ENCODE measurements around the gene PIAS2.
"Not testable (repeated sequence)": the region's sequence is repeated elsewhere in the genome, so short reads cannot be mapped to it uniquely, and the experiment has no call there.

The PIAS2 gene

DNA sequence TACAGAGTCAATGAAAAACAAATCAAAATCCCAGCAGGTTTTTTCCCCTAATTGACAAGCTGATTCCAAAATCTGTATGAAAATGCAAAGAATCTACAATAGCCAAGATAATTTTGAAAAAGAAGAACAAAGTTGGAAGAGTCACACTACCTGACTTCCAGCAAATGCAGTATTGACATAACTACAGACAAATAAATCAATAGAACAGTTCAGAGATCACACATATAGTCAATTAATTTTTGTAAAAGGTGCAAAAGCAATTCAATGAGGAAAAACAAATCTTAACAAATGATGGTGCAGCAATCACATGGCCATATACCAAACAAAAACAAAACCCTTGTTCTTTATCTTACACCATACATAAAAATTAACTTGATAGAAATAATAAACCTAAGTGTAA is 85.9 kb downstream of the PIAS2 start:
- DNase-seq = no peak

- no peak for DNase-seq
Measured at GRCh38 chr18:46830633-46831032, 86.7 kb downstream of the PIAS2 start.

DNA sequence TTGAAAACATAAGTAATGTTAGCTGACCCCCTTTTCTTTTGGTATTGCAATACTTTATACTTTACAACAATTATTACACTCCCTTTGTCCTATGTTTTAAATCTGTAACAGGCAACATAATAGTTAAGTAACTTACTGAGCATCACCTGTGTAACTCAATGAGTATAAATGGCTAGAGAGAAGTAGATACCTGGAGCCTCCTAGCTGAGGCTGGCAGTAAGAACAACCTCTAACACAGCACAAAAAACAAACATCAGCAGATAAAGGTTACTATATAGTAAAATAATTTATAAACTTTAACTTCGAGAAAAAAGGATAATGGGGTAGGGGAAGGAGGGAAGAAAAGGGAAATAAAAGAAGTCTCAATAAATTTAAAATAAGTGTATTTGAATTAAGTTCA is 87.4 kb downstream of the PIAS2 start:
- DNase-seq = no peak

DNA sequence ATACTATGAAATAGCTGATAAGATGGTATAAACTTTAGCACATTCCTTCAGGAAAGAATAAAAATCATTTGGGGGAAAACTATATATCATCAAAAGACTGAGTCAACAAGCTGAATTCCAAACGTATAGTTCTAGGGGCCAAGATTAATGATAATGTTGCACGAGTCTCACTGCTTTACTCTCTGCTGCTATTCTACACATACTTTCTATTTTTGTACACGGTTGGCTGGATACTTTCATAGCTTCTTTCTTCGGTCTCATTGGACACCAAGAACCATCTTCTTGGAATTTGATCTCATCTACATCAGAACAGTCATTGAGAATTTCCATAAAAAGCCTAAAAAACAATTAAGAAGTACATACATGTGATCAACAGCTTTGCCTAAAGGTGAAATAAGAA is 87.8 kb downstream of the PIAS2 start:
- no peak for DNase-seq

DNA sequence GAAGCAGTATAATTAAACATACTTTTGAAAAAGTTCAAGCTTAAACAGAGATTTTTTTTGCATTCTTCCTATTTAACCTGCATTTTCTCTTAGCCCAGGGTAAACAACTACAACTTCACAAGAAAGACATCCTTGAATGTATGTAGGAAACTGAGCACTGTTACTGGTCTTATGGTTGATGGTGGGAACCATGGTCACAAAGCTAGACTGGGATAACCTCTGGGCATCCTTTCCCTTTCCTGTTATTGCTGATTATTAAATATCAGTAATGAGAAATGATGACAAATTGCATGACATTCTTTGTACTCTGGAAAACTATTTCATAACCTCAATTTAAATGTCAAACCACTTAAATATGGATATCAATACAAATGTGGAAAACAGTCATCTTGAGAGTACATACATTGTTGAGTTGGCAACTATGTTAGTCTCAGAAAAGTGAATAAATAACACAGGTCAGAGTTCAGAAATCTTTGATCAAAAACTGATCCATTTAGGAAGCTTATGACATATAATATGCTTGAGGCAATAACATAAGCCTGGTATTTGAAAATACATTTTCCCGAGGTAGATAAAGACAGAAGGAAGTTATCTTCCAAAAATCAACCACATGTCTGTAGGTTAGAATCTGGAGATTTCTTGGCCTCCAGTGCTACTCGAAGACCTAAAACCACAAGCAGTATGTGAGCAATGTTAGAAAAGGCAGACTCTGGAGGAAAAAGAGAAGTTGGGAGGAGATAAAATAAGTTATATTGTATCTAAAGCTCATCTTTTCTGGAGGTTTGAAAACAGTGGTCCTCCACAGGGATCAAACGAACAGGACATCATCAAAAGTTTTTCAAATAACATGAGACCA is 95.2 kb downstream of the PIAS2 start:
- no peak for DNase-seq

DNA sequence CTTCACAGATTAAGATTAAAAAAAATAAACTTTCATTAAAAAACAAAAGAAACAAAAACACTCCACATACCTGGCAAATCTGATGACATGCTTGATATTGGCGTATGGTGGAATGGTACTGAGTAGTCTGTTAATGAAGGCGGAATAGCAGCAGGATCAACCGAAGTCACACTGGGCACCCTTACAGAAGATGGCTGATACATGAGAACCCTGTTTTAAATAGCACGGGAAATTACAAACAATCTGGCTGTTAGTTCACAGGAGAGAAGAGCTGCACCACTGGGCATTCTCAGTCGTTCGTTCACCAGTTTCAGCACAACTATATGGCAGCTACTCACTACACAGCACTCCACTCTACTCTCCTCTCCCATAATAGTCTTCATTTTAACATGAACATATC is 96.4 kb downstream of the PIAS2 start:
- no peak for DNase-seq

- no peak for DNase-seq
Measured at GRCh38 chr18:46815661-46816060, 101.6 kb downstream of the PIAS2 start.

DNA sequence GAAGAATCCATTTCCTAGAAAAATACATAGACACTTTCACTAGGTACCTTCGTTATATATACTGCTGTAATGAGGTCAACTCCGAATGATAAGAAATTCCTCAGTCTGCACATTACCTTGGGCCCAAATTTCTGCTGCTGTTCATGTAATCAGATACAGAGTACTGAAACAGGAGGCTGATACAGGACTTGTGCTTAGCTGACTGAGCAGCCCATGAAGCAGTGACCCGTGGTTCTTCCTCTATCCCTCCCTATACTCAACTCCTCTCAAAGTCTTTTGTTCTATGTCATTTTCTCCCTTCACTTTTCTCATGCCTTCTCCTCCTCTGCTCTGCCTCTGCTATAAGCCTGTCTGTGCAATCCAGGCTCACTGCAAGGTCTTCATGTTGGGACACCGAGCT is 102.9 kb downstream of the PIAS2 start:
- no peak for DNase-seq

DNA sequence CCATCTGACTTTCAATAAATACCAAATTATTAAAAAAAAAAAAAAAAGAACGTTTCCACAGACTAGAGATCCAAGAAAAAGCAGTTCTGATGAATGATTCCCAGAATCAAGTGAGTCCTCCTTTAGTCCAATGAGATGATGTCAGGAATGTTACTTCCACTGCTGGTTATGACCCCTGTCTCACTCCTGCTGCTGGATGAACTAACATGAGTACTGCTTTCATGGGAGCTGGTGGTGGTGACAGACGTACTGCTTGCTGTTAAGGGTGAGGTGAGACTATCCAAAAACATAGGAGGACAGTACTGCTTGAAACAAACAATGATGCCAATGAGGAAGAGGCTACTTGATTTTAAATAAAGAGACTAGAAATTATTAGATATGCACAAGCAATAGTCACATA is 105.0 kb downstream of the PIAS2 start:
- DNase-seq = no peak

DNA sequence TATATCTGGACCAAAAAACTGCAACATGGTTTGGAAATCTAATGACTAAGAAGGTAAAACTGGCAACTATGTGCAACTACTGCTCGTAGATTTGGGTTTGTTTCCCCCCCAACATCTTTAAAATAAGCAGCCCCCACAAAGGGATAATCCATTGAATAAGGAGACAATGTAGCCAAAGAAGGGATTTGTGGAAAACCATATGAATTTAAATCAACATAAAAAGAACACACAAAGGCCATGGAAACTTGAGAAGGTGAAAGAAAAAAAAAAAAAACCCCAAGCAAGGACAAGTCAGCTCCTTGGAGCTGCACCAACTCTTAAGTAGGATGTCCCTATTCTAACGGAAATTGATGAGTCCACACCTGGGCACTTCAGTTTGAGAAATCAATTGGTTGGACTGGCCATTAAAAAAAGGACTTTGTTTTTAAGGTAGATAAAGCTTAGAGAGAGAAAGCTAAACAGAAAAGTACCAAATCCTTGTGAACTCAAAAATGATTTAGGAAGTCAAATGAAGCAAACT is 106.8 kb downstream of the PIAS2 start:
- DNase-seq = no peak

DNA sequence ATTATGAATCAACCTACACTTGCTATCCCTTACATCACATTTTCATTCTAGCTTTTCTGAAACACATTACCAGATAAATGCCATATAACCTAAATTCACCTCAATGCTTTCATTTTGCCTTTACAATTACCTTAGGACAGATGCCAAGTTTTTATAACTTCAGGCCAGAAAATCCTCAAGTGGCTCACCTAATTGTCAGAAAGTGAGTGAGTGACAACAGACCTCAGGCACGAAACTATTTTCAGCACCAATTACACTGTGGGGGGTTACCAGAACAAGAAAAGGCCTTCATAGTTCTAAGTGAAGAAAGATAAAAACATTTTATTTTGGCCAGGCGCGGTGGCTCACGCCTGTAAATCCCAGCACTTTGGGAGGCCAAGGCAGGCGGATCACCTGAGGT is 108.2 kb downstream of the PIAS2 start:
- no peak for DNase-seq

DNA sequence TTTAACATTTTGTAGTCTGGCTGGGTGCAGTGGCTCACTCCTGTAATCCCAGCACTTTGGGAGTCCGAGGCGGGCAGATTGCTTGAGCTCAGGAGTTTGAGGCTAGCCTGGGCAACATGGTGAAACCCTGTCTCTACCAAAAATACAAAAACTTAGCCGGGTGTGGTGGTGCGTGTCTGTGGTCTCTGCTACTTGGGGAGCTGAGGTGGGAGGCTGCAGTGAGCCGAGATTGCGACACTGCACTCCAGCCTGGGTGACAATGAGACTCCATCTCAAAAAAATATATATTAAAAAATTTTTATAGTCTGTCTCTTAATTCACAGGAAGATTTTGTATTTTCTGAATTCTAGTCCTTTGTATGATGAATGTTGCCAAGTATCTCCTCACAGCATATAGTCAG is 121.4 kb downstream of the PIAS2 start:
- not testable (repeated sequence) for DNase-seq

- DNase-seq = no peak
Measured at GRCh38 chr18:46794607-46795006, 122.7 kb downstream of the PIAS2 start.

DNA sequence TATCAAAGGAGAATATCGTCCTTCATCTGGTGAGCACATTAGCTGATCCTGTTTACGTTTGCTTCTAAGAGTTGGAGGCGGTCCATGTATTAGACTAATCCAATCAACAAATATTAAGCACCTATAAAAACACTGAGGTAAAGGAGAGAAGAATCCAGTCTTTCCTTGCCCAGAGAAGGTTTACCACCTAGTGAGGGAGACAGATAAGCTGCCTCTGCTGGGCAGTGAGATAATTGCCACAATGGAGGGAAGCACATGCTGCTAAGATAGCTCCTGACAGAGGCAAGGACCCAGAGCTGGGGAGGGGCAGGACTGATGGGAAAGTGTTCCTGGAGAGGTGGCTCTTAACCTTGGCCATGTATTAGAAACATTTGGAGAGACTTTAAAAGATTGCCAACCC is 123.7 kb downstream of the PIAS2 start:
- no peak for DNase-seq

DNA sequence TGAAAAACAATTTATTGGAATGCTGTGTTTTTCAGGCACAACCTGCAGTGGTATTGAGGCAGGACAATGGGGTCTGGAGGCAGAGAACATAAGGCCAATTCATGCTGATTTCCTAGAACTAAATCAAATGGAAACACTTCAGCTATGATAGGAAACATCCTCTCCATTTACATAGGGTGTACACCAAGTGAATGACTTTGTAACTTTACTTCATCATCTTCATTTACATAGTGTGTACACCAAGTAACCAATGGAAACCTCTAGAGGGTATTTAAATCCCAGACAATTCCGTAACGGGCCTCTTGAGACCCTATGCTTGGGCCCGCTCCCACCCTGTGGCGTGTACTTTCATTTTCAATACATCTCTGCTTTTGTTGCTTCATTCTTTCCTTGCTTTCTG is 128.2 kb downstream of the PIAS2 start:
- DNase-seq = no peak

GRCh38 chr18:46787674-46788073 is 129.6 kb downstream of the PIAS2 start:
- DNase-seq = no peak

- no peak for DNase-seq
Measured at GRCh38 chr18:46772357-46772756, 144.9 kb downstream of the PIAS2 start.

DNA sequence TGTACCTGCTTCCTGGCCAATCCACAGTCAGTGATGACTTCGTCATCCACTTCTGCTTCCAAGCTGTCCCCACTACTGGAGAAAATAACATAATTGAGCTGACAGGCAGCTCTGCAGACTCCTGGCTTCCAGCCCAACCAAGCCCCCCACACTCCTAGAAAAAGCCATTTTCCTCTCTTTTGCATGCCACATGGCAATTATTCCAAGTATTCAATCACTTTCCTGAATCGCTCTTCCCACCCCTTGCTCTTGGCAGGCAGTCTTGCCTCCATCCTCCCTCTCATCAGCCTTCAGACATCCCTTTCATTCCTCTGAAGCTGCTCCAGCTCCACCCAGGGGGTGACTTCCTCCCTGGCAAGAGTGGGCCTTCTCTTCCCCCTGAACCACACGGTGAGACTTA is 146.2 kb downstream of the PIAS2 start:
- DNase-seq = no peak

- DNase-seq = no peak
Measured at GRCh38 chr18:46770708-46771107, 146.6 kb downstream of the PIAS2 start.

GRCh38 chr18:46768166-46768921 is 149.0 kb downstream of the PIAS2 start:
- no peak for DNase-seq

DNA sequence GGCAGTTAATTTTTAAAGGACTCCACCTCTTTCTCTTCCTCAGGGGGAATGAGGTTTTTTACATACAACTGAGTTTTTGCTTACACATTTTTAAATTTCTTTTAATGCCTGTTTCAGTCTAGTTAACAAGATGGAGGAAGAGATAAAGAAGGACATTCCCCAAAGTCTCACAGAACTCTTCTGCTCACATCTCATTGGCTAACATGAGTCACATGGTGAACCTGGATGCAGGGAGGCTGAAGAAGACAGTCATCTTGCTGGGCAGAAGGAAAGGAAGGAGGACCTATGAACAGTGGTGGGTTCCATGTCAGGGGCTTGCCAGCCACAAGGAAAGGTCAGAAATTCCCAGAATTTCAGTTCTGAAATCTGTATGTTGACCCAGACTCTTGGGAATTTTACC is 150.1 kb downstream of the PIAS2 start:
- no peak for DNase-seq

DNA sequence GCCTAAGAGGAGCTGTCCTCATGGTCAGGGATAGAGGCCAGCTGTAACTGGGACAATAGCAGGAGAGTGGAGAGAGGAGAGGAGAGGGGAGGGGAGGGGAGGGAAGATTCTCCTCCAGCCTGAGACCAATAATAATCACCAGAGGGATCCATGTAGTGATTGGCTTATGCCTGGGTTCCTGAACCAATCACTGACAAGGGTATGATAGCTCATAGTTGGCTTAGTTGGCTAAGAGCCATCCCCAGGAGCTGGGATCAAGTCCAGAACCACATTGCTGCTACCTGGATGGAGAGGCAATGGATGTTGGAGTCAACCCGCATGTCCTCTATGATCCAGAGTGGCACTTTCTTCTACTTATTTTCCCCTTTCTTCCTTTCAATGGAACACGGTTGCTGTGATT is 152.7 kb downstream of the PIAS2 start:
- DNase-seq = no peak

DNA sequence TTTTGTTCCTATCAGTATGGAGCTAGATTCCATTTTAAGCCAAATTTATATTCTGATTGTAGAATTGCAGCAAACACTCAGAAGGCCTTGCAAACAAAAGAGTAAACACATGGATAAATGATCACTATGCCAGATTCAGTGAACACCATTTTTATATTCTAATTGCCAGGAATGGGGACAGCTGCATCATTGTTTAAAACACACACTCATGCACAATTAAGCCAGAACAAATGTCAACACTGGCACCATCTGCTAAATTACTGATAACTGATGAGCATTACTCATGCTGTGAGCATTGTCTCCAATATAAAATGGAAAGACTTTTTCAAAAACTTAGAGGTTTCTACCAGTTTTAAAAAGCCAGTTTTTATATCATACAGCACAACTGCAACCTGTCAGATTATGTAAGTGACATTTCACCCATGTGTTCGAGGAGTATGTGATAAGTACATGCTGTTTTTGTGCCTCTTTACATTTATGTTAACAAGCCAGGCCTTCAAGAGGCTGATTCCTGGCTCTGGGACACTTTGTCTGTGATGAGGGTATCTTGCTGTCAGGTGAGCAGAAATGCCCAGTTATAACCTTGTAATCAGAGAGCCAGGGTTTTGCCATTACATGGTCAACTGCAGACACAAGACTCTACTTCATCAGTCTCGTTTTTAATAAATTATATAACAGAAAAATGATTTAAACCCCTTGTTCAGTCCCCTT is 156.1 kb downstream of the PIAS2 start:
- no peak for DNase-seq

All from fibroblast of skin of back (primary cell).